Aorta (tissue), 5 donors: ENCODE data around the gene NTMT2. TPM values are rescaled to one million over a fixed set of nuclear protein-coding genes. Genes with fewer than 3 reads are reported as not detected.
A peak's percentile ranks its signal among the peaks of the same experiment; 100 is the strongest.

Experiments
- ATAC-seq: fragments of 200-7000 bp; cut with Tn5 transposase; one replicate; pipeline ENCODE4 v1.9.1; 2022; ENCODE audit warnings: moderate library complexity; ENCODE audit not compliant: low FRiP score
- DNase-seq, 2 donors: peaks; one replicate each; pipeline ENCODE4 v3.0.0-alpha.2; 2020
- H3K27ac ChIP-seq, 2 donors: one replicate each; pipeline ENCODE4 v1.5.1; 2013; ENCODE audit warnings: low read length in 2 of 2, mild to moderate bottlenecking in 2 of 2, moderate library complexity in 2 of 2, control low read depth in 1 of 2, inconsistent platforms in 1 of 2, low read depth in 1 of 2
- H3K27me3 ChIP-seq, 2 donors: one replicate each; pipeline ENCODE4 v1.6.1; 2013; ENCODE audit warnings: control low read depth in 1 of 2, low read length in 1 of 2, mild to moderate bottlenecking in 1 of 2, moderate library complexity in 1 of 2; ENCODE audit not compliant: insufficient read depth in 2 of 2, control insufficient read depth in 1 of 2
- H3K36me3 ChIP-seq, 2 donors: one replicate each; pipeline ENCODE4 v1.6.1; 2013; ENCODE audit warnings: control low read depth in 1 of 2, low read length in 1 of 2, mild to moderate bottlenecking in 1 of 2; ENCODE audit not compliant: insufficient read depth in 2 of 2, control insufficient read depth in 1 of 2
- H3K4me1 ChIP-seq, 2 donors: one replicate each; pipeline ENCODE4 v1.6.1; 2013; ENCODE audit warnings: low read length in 2 of 2, control low read depth in 1 of 2, mild to moderate bottlenecking in 1 of 2, moderate library complexity in 1 of 2; ENCODE audit not compliant: insufficient read depth in 2 of 2, control insufficient read depth in 1 of 2
- H3K4me3 ChIP-seq, 2 donors: one replicate each; pipeline ENCODE4 v1.5.1; 2013; ENCODE audit warnings: low read length in 2 of 2, control low read depth in 1 of 2, mild to moderate bottlenecking in 1 of 2
- H3K9me3 ChIP-seq: one replicate; pipeline ENCODE4 v1.6.1; 2013; ENCODE audit warnings: mild to moderate bottlenecking, low read length; ENCODE audit not compliant: control insufficient read depth
- WGBS, 2 donors: extraction: QIAGEN DNeasy Blood & Tissue Kit; methylation state at CpG; one replicate each; pipeline ENCODE4 v1.1.7; 2013; 5-methylcytosine and 5-hydroxymethylcytosine counted together
- intact Hi-C, 2 donors: fragments of 100-400 bp; cut with DNase I; formaldehyde crosslinking; loops; one replicate each; pipeline versions ENCODE4 v1.14.2 to v1.15.0; 2022
- polyA plus RNA-seq, 2 donors: library from polyadenylated mRNA; stranded (reverse); fragments of 200-250 nt; gene quantifications; one replicate each; pipeline ENCODE4 v1.2.3, GENCODE V29; 2013
- total RNA-seq, 2 donors: library from RNA; stranded (reverse); fragmentation: NEBNext Ultra II Directional; extraction: Animal tissue kit (Norgen Biotek cat#: 25700); gene quantifications; one replicate each; pipeline ENCODE4 v1.2.1, GENCODE V29; 2021
- donor health status: healthy with polysubstance abuse.
- donor health status: Bipolar disorder and iron deficiency.
- donor health status: DM: no; HTN: no; CAD: no.
- donor health status: DM: no; HTN: no; CAD: no.
- donor health status: DM: yes; HTN: yes; CAD: no.

Gene NTMT2
- total and polyA plus RNA-seq, 4 donors, result not detected

- Histone ChIP-seq H3K4me1 (no peaks in the 10 kb centered on the region), H3K36me3 (no peaks in the 10 kb centered on the region), H3K9me3 (peaks cover 2% of the 10 kb centered on the region), H3K4me3 (no peak overlapping the region), H3K27me3 (no peaks in the 10 kb centered on the region), H3K27ac (no peak overlapping the region)
- intact Hi-C loops, result no loop called here
- 54 to 67% methylated on average over 2 of the region's 2 CpGs for WGBS, 2 donors
- ATAC-seq, result no peak
- no peak for DNase-seq
Observed at GRCh38 chr1:170150016-170150415, 4.3 kb downstream of the NTMT2 start.

- no peak overlapping the region for H3K27ac ChIP-seq
- H3K36me3 ChIP-seq, result no peaks in the 10 kb centered on the region
- intact Hi-C loops, result no loop called here
- no peak overlapping the region for H3K4me3 ChIP-seq
- 77 to 85% methylated on average over 2 of the region's 2 CpGs for WGBS, 2 donors
- peaks cover 2% of the 10 kb centered on the region for H3K9me3 ChIP-seq
- no peaks in the 10 kb centered on the region for H3K4me1 ChIP-seq
- no peaks in the 10 kb centered on the region for H3K27me3 ChIP-seq
- ATAC-seq, result no peak
- no peak for DNase-seq
Observed at GRCh38 chr1:170150921-170151320, 5.2 kb downstream of the NTMT2 start.

- Histone ChIP-seq H3K4me1 (no peaks in the 10 kb centered on the region), H3K9me3 (peaks cover 2% of the 10 kb centered on the region), H3K27me3 (no peaks in the 10 kb centered on the region), H3K36me3 (no peaks in the 10 kb centered on the region), H3K4me3 (no peak overlapping the region), H3K27ac (no peak overlapping the region)
- intact Hi-C loops, result no loop called here
- no peak for DNase-seq
- ATAC-seq, result no peak
- 95 to 96% methylated on average over 1 of the region's 1 CpG for WGBS, 2 donors
Observed at GRCh38 chr1:170153417-170153816, 7.7 kb downstream of the NTMT2 start.

- Histone ChIP-seq H3K4me3 (no peak overlapping the region), H3K36me3 (no peaks in the 10 kb centered on the region), H3K27ac (no peak overlapping the region), H3K27me3 (no peaks in the 10 kb centered on the region), H3K9me3 (peaks cover 2% of the 10 kb centered on the region), H3K4me1 (no peaks in the 10 kb centered on the region)
- WGBS, 2 donors, result 96% methylated on average over 1 of the region's 1 CpG
- intact Hi-C loops, result no loop called here
- ATAC-seq, result no peak
- DNase-seq, result no peak
Observed at GRCh38 chr1:170155055-170155454, 9.3 kb downstream of the NTMT2 start.

- WGBS, 2 donors, result 38 to 50% methylated on average over 2 of the region's 2 CpGs
- no peaks in the 10 kb centered on the region for H3K36me3 ChIP-seq
- peaks cover 2% of the 10 kb centered on the region for H3K9me3 ChIP-seq
- intact Hi-C loops, result no loop called here
- no peak overlapping the region for H3K4me3 ChIP-seq
- no peak for DNase-seq
- ATAC-seq, result no peak
- no peaks in the 10 kb centered on the region for H3K27me3 ChIP-seq
- H3K27ac ChIP-seq, result no peak overlapping the region
- no peaks in the 10 kb centered on the region for H3K4me1 ChIP-seq
Observed at GRCh38 chr1:170156594-170156993, 10.8 kb downstream of the NTMT2 start.

- intact Hi-C loops, result no loop called here
- H3K9me3 ChIP-seq, result peaks cover 2% of the 10 kb centered on the region
- WGBS, 2 donors, result 12 to 29% methylated on average over 2 of the region's 2 CpGs
- DNase-seq (no peak), ATAC-seq (no peak)
- H3K27me3 ChIP-seq, result no peaks in the 10 kb centered on the region
- no peak overlapping the region for H3K4me3 ChIP-seq
- no peaks in the 10 kb centered on the region for H3K36me3 ChIP-seq
- H3K27ac ChIP-seq, result no peak overlapping the region
- no peaks in the 10 kb centered on the region for H3K4me1 ChIP-seq
Observed at GRCh38 chr1:170157820-170158219, 12.1 kb downstream of the NTMT2 start.

GRCh38 chr1:170162459-170163246 lies 16.9 kb downstream of the NTMT2 start:
- peak overlapping the region in 1 of 2 donors; percentile 64 for H3K27ac ChIP-seq
- WGBS, 2 donors, result 4 to 7% methylated on average over 8 of the region's 8 CpGs
- no peaks in the 10 kb centered on the region for H3K9me3 ChIP-seq
- intact Hi-C loops, result no loop called here
- DNase-seq, result peak; percentile 64 to 78
- H3K27me3 ChIP-seq, result no peaks in the 10 kb centered on the region
- H3K4me1 ChIP-seq, result no peaks in the 10 kb centered on the region
- ATAC-seq, result no peak
- no peaks in the 10 kb centered on the region for H3K36me3 ChIP-seq
- peak overlapping the region in 1 of 2 donors; percentile 72 for H3K4me3 ChIP-seq

GRCh38 chr1:170164103-170164763 lies 18.5 kb downstream of the NTMT2 start:
- no peaks in the 10 kb centered on the region for H3K27me3 ChIP-seq
- no peaks in the 10 kb centered on the region for H3K36me3 ChIP-seq
- WGBS, 2 donors, result 95 to 99% methylated on average over 4 of the region's 4 CpGs
- no peak for ATAC-seq
- no peaks in the 10 kb centered on the region for H3K4me1 ChIP-seq
- no peak for DNase-seq
- intact Hi-C loops, result no loop called here
- H3K9me3 ChIP-seq, result no peaks in the 10 kb centered on the region
- H3K27ac ChIP-seq, result no peak overlapping the region
- H3K4me3 ChIP-seq, result no peak overlapping the region
